ENCODE measurements around the gene ATP6V1D. TPM values are rescaled to one million over a fixed set of nuclear protein-coding genes. Genes with fewer than 3 reads are reported as not detected.
"Not testable (repeated sequence)": the region's sequence is repeated elsewhere in the genome, so short reads cannot be mapped to it uniquely, and the experiment has no call there.

Gene ATP6V1D
- total RNA-seq, 1 donor from 2014 or later = 96.3 TPM

DNA sequence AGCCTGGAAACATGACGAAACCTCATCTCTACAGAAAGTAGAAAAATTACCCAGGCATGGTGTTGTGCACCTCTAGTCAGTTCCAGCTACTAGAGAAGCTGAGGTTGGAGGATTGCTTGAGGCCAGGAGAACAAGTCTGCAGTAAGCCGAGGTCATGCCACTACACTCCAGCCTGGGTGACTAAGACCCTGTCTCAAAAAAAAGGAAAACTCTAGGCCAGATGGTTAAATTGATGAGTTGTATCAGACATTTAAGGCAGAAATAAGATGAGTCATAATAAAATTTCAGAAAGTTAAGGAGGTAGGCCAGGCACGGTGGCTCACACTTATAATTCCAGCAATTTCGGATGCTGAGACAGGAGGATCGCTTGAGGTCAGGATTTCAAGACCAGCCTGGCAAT is 11.2 kb upstream of the ATP6V1D start:
- no peak for DNase-seq

DNA sequence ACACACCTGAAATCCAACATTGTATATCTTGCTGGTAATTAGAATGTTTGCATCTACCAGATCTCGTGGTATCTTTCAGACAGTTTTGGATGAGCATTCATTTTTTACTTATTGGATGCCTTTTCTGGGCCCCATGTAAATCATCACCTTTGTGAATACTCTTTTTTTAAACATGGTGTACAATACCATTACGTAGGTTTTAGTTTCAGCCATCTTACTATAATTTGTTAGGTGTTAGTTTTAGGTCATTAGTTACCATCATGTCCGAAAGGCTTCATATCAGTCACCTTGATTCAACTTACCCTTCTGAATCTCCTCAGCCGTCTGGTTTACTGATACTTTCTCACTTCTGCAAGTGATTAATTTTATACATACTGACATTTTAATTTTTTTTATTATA is 5.9 kb upstream of the ATP6V1D start:
- no peak for DNase-seq

DNA sequence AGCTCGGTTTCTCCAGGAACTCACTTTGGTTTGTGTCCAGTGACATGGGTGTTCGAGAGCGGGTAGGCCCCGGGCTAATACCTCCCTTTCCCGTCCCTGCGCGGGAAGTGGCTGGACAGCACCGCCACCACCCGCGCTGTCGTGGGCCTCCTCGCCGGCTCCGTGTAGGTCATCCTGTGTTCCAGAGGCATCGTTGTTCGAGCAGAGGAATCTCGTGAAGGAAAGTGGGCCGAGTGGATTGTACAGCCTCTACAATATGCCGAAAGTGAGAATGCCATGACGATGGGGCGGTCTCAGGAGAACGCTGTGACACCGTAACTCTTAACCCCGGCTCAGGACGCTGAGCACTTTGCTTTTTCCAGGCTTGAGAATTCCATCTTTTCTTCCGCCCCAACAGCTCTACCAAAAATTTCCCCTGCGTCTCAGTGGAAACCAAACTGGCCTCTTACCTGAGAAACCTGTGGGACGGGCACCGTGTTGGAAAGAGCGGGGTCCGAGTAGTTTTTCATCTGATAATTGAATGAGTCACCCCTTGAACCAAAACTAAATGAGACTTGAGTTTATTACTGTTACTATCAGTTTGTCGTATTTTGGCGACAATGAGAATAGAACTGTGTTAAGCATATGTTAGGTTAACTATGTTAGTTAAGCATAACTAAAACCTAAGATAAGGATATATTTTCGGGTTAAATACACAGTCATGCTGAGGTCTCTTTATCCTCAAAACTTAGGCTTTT is 1.0 kb upstream of the ATP6V1D start:
- DNase-seq = no peak

DNA sequence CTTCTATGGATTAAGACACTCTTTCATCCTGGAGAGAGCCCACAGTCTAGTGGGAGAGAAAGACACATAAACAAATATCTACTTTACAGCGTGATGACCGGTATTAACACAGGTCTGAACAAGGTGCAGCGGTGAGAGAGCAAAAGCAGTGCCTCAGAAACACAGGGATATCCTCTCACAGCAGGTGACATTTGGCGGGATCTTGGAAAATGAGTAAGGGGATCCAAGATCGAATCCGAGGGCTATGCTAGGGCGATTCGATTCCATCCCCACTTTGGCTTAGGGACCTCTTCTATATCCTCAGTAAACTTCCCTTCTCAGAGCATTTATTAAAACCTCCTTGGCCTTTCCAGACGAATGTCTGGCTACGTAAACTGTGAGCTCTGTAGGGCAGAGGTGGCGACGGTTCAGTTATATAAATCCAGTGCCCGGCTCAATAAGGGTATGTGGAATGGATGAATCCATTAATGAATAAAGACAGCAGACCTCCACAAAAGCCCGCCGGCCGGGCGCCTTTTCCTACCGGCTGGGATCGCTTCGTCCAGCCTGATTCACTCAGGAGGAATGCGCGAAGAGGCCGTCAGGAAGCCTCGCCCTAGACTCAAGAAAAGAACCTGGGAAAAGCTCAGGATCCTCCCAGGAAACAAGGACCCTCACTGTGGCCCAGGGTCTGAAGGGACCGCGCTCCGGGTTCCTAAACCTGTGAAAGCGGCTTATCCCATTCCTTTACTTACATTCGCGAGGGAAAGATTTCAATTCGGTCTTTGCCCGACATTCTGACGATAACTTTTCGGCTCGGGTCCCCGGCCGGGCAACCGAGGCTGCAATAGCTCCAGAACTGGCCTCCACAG is 455 bp downstream of the ATP6V1D start:
- DNase-seq = peak; percentile 7

DNA sequence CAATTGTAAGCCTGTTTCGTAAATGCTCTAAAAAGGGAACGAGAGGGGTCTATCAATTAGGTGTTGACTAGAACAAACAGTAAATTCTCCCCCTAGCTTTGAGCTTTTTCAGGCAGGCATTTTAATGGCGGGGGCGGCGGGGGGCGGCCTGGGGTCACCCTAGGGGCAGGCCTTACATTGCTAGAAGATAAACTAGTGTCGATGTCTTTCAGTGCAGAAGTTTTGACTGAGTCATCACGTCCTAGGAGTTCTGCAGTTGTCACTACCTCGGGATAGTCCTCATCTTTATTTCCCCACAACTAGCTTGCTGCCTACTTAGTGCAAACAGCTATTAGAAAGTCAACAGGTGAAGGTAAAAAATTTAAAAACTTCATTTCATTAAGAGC is 1.6 kb downstream of the ATP6V1D start:
- DNase-seq = no peak

DNA sequence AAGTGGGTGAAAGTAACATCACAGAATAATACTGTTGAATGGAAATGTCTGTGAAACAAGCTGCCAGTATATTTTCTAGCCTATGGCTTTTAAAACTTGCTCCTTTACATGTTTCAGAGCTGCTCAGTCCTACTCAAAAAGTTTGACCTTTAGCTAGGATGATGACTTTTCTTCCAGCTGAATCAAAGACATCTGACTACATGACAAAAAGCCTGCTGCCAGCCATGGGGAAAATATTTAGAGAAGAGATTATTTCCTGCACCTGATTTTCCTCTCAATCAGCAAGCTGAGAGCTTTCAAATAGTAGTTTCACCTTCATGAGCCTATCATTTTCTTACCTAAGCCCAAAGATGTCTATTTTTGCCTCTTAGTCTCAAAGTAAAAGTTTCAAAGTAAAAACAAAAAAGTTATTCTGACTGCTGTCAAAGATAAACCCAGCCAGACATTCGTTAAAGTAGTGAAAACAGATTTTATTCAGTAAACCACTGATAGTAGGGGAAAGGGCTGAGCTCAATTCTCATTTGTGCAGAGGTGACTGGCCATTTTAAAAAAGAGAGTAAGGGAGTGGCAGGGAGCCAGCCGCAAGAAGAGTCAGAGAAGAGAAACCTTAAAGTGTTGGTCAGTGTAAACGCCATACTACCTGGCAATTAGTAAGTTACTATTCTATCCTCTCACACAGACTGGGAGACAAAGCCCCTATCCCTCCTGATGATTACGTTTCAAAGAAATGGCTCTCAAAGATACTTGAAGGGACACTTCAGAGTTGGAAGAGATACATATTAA is 2.2 kb downstream of the ATP6V1D start:
- DNase-seq = no peak

DNA sequence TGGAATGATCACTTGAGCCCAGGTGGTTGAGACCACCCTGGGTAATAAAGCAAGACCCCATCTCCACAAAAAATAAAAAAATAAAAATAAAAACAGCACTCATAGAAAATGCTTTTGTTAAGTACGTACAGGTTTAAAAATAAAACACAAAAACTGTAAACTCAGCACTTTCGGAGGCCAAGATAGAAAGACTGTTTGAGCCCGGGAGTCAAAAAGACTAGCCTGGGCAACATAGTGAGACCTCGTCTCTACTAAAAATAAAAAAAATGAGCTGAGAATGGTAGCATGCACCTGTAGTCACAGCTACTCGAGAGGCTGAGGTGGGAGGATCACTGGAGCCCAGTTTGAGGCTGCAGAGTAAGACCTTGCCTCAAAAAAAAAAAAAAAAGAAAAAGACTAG is 7.5 kb downstream of the ATP6V1D start:
- DNase-seq = no peak

DNA sequence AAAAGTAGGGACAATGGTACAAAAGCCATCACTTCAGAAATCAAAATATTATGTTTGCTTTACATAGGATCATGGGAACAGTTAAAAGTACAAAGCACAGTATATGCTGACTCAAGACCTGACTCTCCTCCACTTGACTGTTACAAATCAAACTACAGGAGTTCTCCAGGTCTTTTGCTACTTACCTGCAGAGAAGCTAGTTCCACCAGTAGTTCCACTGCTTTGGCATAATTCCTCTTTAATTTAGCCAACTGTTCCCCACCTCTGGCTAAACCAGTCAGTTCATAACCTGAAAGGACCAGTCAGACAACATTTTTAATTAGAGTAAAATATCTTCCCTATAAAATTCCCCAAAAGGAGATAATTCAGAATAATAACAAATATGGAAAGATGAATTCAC is 14.0 kb downstream of the ATP6V1D start:
- no peak for DNase-seq

DNA sequence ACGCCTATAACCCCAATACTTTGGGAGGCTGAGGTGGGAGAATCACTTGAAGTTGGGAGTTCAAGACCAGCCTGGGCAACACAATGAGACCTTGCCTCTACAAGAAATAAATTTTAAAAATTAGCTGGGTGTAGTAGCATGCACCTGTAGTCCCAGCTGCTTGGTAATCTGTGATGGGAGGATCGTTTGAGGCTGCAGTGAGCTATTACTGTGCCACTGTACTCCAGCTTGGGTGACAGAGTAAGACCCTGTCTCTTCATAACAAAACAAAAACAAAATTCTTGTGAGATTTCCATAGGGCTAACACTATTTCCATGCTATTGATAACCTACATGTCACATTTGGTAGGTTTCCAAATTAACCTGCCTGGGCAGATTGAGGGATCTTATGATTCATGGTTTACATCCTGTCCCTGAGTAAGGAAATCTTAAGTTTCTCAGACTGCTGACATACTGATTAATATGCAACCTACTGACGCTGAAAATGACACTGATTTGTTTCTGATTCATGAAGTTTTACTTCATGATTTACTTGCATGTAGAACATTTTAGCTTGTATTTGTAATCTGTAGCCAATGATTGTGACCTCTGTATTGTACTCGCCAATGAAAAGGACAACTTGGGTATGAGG is 15.9 kb downstream of the ATP6V1D start:
- no peak for DNase-seq

DNA sequence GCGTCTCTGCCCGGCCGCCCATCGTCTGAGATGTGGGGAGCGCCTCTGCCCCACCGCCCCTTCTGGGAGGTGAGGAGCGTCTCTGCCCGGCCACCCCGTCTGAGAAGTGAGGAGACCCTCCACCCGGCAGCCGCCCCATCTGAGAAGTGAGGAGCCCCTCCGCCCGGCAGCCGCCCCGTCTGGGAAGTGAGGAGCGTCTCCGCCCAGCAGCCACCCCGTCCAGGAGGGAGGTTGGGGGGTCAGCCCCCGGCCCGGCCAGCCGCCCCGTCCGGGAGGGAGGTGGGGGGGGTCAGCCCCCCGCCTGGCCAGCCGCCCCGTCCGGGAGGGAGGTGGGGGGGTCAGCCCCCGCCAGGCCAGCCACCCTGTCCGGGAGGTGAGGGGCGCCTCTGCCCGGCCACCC is 18.4 kb downstream of the ATP6V1D start:
- not testable (repeated sequence) for DNase-seq

DNA sequence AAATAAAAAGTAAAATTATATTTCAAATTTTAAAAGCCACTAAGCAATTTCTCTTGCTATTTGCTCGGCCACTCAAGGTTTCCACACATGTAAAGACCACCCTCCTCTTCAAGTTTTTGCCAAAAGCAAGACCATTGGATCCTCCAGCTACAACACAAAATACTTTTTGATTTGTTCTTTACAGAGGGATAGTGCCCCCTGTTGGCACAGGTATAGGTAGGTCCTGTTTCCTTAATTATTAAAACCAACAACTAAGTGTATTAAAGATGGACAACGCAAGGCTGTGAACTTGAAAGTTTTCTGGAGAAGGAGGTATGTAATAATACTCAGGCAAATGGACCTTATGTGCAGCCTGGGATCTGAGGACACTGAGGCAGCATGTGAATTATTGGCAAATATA is 23.8 kb downstream of the ATP6V1D start:
- peak; percentile 14 for DNase-seq

DNA sequence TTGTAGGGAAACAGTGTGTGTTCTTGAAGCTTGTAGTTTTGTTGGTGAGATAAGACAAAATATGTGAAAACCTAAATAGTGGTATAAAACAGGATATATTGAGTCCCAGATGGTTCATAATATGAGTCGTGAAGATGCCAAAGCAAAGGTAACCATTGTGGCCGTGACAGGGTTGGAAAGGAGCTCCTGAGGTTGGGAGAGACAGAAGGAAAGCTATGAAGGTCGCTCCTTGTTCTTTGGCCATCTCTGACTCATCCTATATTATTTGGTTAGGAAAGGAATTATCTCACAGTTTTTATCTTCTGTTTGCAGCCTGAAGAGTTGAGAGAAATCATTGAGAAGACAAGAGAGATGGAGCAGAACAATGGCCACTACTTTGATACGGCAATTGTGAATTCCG is 27.1 kb downstream of the ATP6V1D start:
- no peak for DNase-seq

DNA sequence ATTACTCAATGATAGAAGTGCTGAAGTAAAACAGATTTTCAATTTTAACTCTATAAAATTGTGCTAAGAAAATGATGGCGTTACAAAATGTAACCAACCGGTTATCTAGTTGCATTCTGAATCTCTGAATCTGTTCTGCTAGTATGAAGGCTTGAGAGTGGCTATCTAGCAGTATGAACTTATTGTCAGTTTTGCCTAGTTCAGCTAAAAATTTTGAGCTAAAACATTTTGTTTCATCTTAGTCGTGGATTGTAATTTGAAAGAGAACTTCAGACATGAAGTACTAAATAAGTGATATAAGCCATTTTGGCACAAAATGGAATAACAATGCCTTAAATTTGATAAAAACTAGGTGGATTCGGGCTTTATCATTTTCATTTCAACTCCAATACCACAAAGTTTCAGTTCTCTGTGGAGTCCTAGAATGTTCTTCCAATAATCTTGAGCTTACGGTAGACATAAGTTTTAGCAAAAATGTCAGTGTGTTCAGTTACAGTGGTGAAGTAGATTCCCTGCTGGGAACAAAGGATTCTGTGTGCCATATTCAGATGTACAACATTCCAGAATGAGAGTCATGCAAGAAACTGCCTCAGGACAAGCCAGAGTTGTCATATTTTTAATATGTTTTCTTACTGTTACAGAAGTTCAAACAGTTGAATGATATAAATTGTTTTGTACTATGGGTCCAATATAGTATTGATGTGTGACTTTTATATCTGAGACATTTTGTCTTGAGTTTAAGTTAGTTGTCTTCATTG is 28.1 kb downstream of the ATP6V1D start:
- no peak for DNase-seq

DNA sequence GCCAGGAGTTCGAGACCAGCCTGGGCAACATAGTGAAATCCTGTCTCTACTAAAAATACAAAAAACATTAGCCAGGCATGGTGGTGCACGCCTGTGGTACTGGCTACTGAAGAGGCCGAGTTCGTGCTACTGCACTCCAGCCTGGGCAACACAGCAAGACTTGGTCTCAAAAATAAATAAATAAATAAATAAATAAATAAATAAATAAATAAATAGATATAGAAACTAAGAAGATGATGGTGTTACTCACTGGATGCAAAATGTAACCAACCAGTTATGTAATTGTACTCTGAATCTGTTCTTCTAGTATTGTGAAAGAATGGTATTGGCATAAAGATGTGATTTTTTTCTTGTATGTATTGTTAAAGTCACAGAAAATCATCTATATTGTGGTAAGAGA is 29.9 kb downstream of the ATP6V1D start:
- DNase-seq = not testable (repeated sequence)

DNA sequence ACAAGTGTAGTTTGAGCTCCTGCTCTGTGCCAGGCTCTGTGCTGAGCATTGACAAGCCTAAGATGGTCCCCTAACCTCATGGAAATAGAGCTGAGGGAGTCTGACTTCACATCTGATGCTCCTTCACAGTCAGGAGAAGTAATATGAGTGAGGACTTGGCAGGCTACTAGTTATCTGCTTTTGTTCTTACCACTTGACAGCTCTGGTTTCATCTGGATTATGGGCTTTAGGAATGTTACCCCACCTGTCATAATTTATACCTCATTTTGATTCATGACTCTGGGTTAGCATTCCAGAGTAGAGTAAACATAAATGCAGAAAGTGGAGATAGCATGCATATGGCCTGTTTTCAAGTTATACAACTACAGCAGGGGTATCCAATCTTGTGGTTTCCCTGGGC is 40.5 kb downstream of the ATP6V1D start:
- peak; percentile 2 for DNase-seq

DNA sequence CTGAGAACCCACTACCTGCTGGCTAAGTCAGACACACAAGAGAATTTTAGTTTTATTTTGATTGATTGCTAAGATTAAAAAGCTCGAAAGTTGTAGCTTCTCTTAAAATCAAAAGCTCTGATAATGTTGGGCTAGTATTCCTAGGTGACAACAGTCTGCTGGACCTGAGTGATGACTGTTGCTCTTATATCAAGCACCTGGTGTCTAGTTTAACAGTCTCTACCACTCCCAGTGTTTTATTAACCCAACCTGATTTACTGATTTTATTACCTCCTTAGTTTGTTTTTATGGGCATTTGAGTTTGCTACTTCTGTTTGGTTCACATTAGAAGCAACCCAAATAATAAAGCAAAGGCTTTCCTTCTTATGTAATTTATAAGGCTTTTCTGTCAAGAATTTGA is 41.8 kb downstream of the ATP6V1D start:
- DNase-seq = no peak

DNA sequence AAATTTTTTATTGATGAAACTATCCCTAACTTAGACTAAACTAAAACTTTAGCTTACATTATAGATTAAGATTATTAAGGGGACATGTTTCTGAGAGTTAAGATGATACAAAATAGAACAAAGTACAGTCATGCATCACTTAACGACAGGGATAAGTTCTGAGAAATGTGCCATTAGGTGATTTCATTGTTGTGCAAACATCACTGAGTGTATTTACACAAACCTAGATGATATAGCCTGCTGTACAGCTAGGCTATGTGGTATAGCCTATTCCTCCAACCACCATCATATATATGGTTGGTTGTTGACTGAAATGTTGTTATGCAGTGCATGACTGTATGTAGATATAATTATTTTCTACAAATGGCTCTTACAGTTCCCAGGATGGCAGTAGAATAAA is 46.5 kb downstream of the ATP6V1D start:
- peak; percentile 3 for DNase-seq

DNA sequence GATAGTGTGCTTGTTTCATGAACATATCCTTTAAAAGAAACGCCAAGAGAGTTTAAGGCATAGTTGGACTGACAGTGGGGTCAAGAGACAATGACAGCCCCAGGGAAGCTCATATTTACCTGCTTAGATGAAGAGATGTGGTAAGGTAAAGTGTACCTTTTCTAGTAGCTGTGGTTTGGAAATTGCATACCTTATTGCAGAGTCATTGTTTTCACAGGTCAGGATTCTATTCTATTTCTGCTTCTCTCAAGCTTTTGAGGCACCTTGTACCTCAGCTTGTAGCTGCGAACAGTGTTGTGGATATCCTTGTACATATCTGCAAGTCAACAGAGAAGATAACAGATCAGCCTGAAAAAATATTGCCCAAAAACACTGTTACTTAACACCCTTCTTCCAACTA is 47.7 kb downstream of the ATP6V1D start:
- DNase-seq = no peak

Measured in tongue (tissue), 2 donors.